Stimulated activated CD8-positive, alpha-beta memory T cell treated with anti-CD3 and anti-CD28 coated beads, Interleukin-7, amount 100 ng/mL, for 24 hours (primary cell): ENCODE results near the gene TMBIM1.
"Not testable (repeated sequence)": the region's sequence is repeated elsewhere in the genome, so short reads cannot be mapped to it uniquely, and the experiment has no call there.

Experiments used
- DNase-seq: peaks from one replicate; pipeline ENCODE4 v3.0.0-alpha.2; 2020; ENCODE audit warnings: low read depth

TMBIM1 gene

GRCh38 chr2:218318241-218318640, 25.9 kb upstream of the TMBIM1 start:
- DNase-seq, result no peak

GRCh38 chr2:218317835-218318234, 25.5 kb upstream of the TMBIM1 start:
- DNase-seq, result no peak

DNA sequence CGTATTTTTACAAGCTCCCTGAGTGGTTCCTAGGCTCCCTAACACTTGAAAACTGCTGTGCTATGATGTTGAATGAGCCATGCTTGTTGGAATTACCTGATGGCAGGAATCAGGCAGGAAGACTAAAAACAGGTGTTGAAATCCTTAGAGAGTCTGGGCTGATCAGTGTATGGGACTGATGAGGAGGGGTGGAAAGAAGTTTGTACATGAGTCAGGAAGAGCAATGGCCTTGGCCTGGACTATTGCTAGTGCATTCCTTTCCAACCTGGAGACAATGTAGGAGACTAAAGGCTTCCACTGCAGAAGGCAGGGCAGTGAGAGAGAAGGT, 25.0 kb upstream of the TMBIM1 start:
- DNase-seq, result no peak

GRCh38 chr2:218315397-218315796, 23.1 kb upstream of the TMBIM1 start:
- no peak for DNase-seq

GRCh38 chr2:218314764-218315163, 22.5 kb upstream of the TMBIM1 start:
- DNase-seq, result not testable (repeated sequence)

GRCh38 chr2:218313356-218313755, 21.1 kb upstream of the TMBIM1 start:
- DNase-seq, result no peak

DNA sequence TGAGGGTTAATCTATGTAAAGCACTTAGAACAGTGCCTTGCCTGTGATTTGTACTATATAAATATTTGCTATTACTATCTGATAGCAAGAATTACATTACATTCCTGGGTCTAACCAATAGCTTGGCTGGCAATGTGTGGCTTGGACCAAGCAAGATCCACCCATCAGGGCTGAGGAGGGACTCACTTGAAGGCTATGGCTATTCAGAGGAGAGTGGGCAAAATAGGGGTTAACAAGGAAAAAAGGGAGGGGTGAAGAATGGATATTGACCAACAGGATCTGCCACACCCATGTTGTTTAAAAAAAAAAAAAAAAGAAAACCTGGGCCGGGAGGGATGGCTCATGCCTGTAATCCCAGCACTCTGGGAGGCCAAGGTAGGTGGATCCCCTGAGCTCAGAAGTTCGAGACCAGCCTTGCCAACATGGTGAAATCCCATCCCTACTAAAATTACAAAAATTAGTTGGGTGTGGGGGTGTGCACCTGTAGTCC, 20.0 kb upstream of the TMBIM1 start:
- DNase-seq, result no peak

DNA sequence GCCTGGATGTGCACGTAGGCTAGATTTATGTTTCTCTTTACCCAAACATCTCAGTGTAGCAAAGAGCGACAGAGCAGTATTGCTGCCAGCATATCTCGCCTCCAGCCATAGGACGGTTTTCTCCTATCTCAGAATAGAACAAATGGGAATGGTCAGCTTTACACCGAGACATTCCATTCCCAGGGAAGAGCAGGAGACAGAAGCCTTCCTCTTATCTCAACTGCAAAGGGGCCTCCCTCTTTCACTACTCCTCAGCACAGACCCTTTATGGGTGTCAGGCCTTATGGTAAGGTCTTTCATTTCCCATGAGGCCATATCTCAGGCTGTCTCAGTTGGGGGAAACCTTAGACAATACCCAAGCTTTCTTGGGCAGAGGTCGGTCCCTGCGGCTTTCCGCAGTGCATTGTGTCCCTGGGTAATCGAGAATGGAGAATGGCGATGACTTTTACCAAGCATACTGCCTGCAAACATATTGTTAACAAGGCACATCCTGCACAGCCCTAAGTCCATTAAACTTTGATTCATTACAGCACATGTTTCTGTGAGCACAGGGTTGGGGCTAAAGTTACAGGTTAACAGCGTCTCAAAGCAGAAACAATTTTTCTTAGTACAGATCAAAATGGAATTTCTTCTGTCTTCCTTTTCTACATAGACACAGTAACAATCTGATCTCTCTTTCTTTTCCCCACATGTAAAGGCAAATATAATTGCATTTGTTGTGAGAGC, 19.4 kb upstream of the TMBIM1 start:
- not testable (repeated sequence) for DNase-seq

DNA sequence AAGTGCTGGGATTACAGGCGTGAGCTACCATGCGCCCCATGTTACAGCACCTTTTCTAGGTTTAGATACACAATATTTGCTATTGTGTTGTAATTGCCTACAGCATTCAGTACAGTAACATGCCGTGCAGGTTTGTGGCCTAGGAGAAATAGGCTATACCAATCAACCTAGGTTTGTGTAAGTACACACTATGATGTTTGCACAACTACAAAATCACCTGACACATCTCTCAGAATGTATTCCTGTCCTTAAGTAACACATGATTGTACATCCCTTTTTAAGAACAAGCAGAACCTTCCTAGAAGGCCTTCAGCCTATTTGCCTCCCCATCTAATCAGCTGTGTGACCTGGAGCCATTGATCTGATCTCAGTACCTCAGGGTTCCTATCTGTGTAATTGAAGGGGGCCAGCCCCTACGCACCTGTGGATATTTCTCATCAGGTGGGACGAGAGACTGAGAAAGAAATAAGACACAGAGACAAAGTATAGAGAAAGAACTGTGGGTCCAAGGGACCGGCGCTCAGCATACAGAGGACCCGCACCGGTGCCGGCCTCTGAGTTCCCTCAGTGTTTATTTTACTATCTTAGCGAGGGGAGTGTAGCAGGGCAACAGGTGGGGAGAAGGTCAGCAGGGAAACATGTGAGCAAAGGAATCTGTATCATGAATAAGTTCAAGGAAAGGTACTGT, 18.7 kb upstream of the TMBIM1 start:
- DNase-seq, result no peak

GRCh38 chr2:218307415-218308090, 15.2 kb upstream of the TMBIM1 start:
- no peak for DNase-seq

- no peak for DNase-seq
Observed at GRCh38 chr2:218306184-218306920, 14.0 kb upstream of the TMBIM1 start.

- no peak for DNase-seq
Observed at GRCh38 chr2:218305383-218305782, 13.1 kb upstream of the TMBIM1 start.

DNA sequence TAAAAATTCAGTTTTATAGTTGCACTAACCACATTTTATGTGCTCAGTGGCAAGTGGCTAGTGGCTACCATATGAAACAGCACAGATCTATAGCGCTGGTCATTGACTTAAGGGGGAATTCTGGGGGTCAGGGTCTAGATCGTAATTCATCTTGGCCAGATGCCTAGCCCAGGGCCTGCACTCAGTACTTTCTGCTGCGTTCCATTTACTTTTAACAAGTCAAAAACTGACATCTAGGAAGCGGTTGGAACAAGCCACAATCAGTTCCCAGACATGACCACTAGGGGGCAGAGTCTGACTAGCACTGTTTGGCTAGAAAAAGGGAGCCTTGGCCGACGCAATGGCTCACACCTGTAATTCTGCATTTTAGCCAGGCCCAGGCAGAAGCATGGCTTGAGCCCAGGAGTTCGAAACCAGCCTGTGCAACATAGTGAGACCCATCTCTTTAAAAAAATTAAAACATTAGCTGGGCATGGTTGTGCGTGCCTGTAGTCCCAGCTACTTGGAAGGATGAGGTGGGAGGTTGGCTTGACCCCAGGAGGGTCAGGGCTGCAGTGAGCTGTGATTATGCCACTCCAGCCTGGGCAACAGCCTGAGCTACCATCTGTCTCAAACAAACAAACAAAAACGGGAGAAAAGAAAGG, 9.0 kb upstream of the TMBIM1 start:
- peak; percentile 77 for DNase-seq

GRCh38 chr2:218300141-218300540, 7.8 kb upstream of the TMBIM1 start:
- no peak for DNase-seq

- DNase-seq, result no peak
Observed at GRCh38 chr2:218298314-218298875, 6.1 kb upstream of the TMBIM1 start.

GRCh38 chr2:218296847-218297246, 4.5 kb upstream of the TMBIM1 start:
- no peak for DNase-seq

DNA sequence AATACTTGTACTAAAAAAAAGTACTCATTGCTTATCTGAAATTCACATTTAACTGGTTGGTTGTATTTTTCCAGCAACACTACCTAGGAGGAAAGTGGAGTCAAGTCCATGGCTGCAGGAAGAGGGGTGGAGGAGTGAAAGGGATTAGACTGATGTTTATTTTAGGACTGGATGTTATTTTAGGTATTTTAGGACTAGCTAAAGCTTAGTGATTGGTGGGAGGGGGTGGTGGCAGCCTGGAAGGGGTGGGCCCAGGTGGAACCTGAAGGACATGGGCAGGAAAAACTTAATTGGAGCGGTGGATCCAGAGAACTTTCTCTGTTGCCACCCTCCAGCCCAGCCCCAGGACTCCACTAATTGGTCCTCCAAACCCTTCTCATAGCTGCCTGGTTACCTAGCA, 3.9 kb upstream of the TMBIM1 start:
- no peak for DNase-seq

DNA sequence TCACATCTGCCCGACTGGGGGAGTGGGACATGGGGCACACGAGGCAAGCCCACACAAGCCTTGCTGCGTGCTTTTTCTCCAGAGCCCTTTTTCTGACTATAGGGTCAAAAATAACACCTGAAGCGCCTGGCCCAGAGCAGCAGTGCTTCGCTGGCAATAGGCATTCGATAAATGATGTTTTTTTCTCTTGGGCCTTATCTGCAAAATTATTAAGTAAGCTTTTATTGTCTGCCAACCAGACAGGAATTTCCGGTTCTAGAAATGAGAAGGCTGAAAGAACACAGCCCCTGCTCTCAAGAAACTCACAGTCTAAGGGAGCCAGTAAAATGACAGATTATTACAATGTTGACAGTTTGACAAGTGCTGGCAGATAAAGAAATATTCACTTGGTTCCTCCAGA, 2.7 kb upstream of the TMBIM1 start:
- DNase-seq, result no peak

DNA sequence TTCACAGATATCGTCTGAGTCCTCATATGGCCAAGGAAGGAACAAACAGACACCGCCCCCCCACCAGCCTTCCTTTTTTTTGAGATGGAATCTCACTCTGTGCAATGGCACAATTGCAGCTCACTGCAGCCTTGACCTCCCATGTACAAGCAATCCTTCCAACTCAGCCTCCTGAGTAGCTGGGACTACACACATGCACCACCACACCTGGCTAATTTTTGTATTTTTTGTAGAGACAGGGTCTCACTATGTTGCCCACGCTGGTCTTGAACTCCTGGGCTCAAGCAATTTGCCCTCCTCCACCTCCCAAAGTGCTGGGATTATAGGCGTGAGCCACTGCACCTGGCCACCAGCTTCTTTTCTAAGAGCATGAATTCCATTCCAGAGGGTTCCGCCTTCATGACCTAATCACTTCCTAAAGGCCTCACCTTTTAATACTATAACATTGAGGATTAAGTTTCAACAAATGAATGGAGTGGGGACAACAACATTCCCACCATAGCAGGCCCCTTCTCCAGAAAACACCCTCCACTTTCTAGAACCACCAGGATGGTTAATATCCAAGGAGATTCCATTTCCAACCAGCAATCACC, 2.2 kb upstream of the TMBIM1 start:
- no peak for DNase-seq

DNA sequence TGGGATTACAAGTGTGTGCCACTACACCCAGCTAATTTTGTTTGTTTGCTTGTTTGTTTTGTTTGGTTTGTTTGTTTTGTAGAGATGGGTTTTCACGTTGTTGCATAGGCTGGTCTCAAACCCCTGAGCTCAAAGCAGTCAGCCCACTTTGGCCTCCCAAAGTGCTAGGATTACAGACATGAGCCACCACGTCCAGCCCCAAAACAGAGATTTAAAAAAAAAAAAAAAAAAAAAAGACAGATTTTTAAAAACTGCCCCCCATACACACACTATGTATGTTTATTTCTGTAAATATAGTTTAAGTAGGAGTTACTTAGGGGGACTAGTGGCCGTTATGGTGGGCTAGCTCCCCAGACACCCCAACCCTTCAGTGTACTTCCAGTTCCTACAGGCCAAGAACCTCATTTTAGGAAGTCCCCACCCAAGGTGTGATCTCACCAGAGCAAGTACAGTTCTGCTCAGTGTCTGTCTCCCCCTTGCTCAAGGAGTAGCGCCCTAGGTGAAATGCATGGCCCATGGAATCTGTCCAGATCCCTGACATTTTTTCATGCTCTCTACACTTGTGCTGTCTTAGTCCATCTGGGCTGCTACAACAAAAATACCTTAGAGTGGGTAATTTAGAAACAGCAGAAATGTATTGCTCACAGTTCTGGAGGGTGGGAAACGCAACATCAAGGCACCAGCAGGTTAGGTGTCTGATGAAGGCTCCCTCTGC, 1.6 kb upstream of the TMBIM1 start:
- DNase-seq, result no peak
